ENCODE data around the gene ASB1.

Gene ASB1

GRCh38 chr2:238489896-238490295 lies 63.2 kb downstream of the ASB1 start:
- TF ChIP-seq CTCF (IDR thresholded peaks at IDR 0.05; ENCODE audit: insufficient read depth, low read depth, low read length, missing control alignments), result no peak
- H3K4me3 ChIP-seq (ENCODE audit: low read depth, low read length), result no peak overlapping the region
- DNase-seq (ENCODE audit: low read depth), result no peak

- TF ChIP-seq CTCF (IDR thresholded peaks at IDR 0.05; ENCODE audit: insufficient read depth, low read depth, low read length, missing control alignments), result no peak
- DNase-seq (ENCODE audit: low read depth), result no peak
- H3K4me3 ChIP-seq (ENCODE audit: low read depth, low read length), result no peak overlapping the region
These were observed 66.1 kb downstream of the ASB1 start for GRCh38 chr2:238492840-238493239.

GRCh38 chr2:238493411-238493810 lies 66.7 kb downstream of the ASB1 start:
- TF ChIP-seq CTCF (IDR thresholded peaks at IDR 0.05; ENCODE audit: insufficient read depth, low read depth, low read length, missing control alignments), result no peak
- H3K4me3 ChIP-seq (ENCODE audit: low read depth, low read length), result no peak overlapping the region
- DNase-seq (ENCODE audit: low read depth), result no peak

- peak; percentile 63 for DNase-seq (ENCODE audit: low read depth)
- TF ChIP-seq CTCF (IDR thresholded peaks at IDR 0.05; ENCODE audit: insufficient read depth, low read depth, low read length, missing control alignments), result no peak
- no peak overlapping the region for H3K4me3 ChIP-seq (ENCODE audit: low read depth, low read length)
These were observed 67.3 kb downstream of the ASB1 start for GRCh38 chr2:238493880-238494572.

GRCh38 chr2:238494573-238494961 lies 67.8 kb downstream of the ASB1 start:
- no peak for DNase-seq (ENCODE audit: low read depth)
- TF ChIP-seq CTCF (IDR thresholded peaks at IDR 0.05; ENCODE audit: insufficient read depth, low read depth, low read length, missing control alignments), result no peak
- H3K4me3 ChIP-seq (ENCODE audit: low read depth, low read length), result no peak overlapping the region

GRCh38 chr2:238495422-238495821 lies 68.7 kb downstream of the ASB1 start:
- H3K4me3 ChIP-seq (ENCODE audit: low read depth, low read length), result no peak overlapping the region
- TF ChIP-seq CTCF (IDR thresholded peaks at IDR 0.05; ENCODE audit: insufficient read depth, low read depth, low read length, missing control alignments), result no peak
- DNase-seq (ENCODE audit: low read depth), result no peak
